22Rv1 (cell line): Measurements from ENCODE around the gene FAM135A.

Experiments
- ZFX ChIP-seq: fragments of 450-650 bp; IDR thresholded peaks from 2 replicates; pipeline ENCODE4 v1.6.1; 2017; ENCODE audit warnings: antibody characterized with exemption, borderline replicate concordance
- TF ChIP-seq, protein P1 (sequence below): fragments of 450-650 bp; IDR thresholded peaks from 2 replicates; pipeline ENCODE4 v1.5.1; 2017; ENCODE audit warnings: mild to moderate bottlenecking

DNA sequence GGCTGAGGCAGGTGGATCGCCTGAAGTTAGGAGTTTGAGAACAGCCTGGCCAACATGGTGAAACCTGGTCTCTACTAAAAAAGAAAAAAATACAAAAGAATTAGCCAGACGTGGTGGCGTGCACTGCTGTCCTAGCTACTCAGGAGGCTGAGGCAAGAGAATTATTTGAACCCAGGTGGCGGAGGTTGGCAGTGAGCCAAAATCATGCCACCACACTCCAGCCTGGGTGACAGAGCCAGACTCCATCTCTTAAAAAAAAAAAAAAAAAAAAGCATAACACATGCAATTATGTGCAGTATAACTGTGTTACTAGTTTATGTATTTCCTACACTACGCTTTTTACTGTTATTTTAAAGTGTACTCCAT lies 31.9 kb upstream of the FAM135A start:
- TF ChIP-seq, protein P1, sequence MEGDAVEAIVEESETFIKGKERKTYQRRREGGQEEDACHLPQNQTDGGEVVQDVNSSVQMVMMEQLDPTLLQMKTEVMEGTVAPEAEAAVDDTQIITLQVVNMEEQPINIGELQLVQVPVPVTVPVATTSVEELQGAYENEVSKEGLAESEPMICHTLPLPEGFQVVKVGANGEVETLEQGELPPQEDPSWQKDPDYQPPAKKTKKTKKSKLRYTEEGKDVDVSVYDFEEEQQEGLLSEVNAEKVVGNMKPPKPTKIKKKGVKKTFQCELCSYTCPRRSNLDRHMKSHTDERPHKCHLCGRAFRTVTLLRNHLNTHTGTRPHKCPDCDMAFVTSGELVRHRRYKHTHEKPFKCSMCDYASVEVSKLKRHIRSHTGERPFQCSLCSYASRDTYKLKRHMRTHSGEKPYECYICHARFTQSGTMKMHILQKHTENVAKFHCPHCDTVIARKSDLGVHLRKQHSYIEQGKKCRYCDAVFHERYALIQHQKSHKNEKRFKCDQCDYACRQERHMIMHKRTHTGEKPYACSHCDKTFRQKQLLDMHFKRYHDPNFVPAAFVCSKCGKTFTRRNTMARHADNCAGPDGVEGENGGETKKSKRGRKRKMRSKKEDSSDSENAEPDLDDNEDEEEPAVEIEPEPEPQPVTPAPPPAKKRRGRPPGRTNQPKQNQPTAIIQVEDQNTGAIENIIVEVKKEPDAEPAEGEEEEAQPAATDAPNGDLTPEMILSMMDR: no peak
- no peak for TF ChIP-seq ZFX
